Neural cell (in vitro differentiated cells): ENCODE data around the gene MAST4. TPM values are rescaled to one million over a fixed set of nuclear protein-coding genes. Genes with fewer than 3 reads are reported as not detected.

Experiments
- H2AFZ ChIP-seq: fragments of 200-600, 300-800 bp; sonication (generic), shearing (Covaris generic); 2 replicates; pipeline ENCODE4 v1.6.0; 2014; ENCODE audit warnings: low read depth, mild to moderate bottlenecking, antibody characterized with exemption, low read length, moderate library complexity
- H3F3A ChIP-seq: fragments of 200-600 bp; shearing (Covaris generic); 2 replicates; pipeline ENCODE4 v1.6.1; 2016; ENCODE audit warnings: mild to moderate bottlenecking, moderate library complexity, mixed read lengths, antibody characterized with exemption, low read length; ENCODE audit not compliant: insufficient read depth, poor library complexity, severe bottlenecking
- H3K27ac ChIP-seq: fragments of 200-600, 300-800 bp; sonication (generic), shearing (Covaris generic); 2 replicates; pipeline ENCODE4 v1.5.1; 2014; ENCODE audit warnings: mild to moderate bottlenecking, low read length, moderate library complexity
- H3K27me3 ChIP-seq: fragments of 300-800, 200-600 bp; sonication (generic), shearing (Covaris generic); 2 replicates; pipeline ENCODE4 v1.6.0; 2014; ENCODE audit warnings: mild to moderate bottlenecking, low read depth, low read length, moderate library complexity; ENCODE audit not compliant: insufficient read depth
- H3K36me3 ChIP-seq: fragments of 300-800, 200-600 bp; sonication (generic), shearing (Covaris generic); 2 replicates; pipeline ENCODE4 v1.5.1; 2014; ENCODE audit warnings: mild to moderate bottlenecking, antibody characterized with exemption, low read length, moderate library complexity; ENCODE audit not compliant: insufficient read depth
- H3K4me2 ChIP-seq: fragments of 300-800, 200-600 bp; sonication (generic), shearing (Covaris generic); 2 replicates; pipeline ENCODE4 v1.6.0; 2014; ENCODE audit warnings: mild to moderate bottlenecking, low read length
- H3K4me3 ChIP-seq: fragments of 300-800, 200-600 bp; sonication (generic), shearing (Covaris generic); 2 replicates; pipeline ENCODE4 v1.5.1; 2014; ENCODE audit warnings: mild to moderate bottlenecking, low read length, moderate library complexity
- H3K79me2 ChIP-seq: fragments of 200-600 bp; shearing (Covaris generic); replicated peaks from 2 replicates; pipeline ENCODE4 v1.6.0; 2014; ENCODE audit warnings: mild to moderate bottlenecking, low read length, moderate library complexity; ENCODE audit not compliant: insufficient read depth
- H3K9ac ChIP-seq: fragments of 300-800, 200-600 bp; sonication (generic), shearing (Covaris generic); 2 replicates; pipeline ENCODE4 v1.6.1; 2016; ENCODE audit warnings: mild to moderate bottlenecking, low read length, mixed read lengths
- H3K9me2 ChIP-seq: fragments of 200-600 bp; shearing (Covaris generic); 2 replicates; pipeline ENCODE4 v1.6.1; 2016; ENCODE audit warnings: mild to moderate bottlenecking, low read length, mixed read lengths; ENCODE audit not compliant: insufficient read depth
- H3K9me3 ChIP-seq: fragments of 200-600, 300-800 bp; sonication (generic), shearing (Covaris generic); 2 replicates; pipeline ENCODE4 v1.6.1; 2016; ENCODE audit warnings: mild to moderate bottlenecking, mixed run types, low read length, moderate library complexity, mixed read lengths
- H4K20me1 ChIP-seq: fragments of 200-600 bp; shearing (Covaris generic); 2 replicates; pipeline ENCODE4 v1.6.1; 2016; ENCODE audit warnings: mild to moderate bottlenecking, mixed run types; ENCODE audit not compliant: insufficient read depth
- CTCF ChIP-seq: fragments of 450-650 bp; IDR thresholded peaks from 2 replicates; pipeline ENCODE4 v1.5.1; 2014; ENCODE audit warnings: antibody characterized with exemption, mild to moderate bottlenecking, moderate library complexity; ENCODE audit not compliant: poor library complexity, severe bottlenecking
- EP300 ChIP-seq: fragments of 450-650 bp; conservative IDR thresholded peaks from 2 replicates; pipeline ENCODE4 v1.6.1; 2014; ENCODE audit warnings: antibody characterized with exemption, mild to moderate bottlenecking, moderate library complexity; ENCODE audit not compliant: poor library complexity, severe bottlenecking
- EZH2 ChIP-seq: fragments of 200-600, 300-800 bp; shearing (Covaris generic), sonication (generic); IDR thresholded peaks from 2 replicates; pipeline ENCODE4 v1.6.1; 2014; ENCODE audit warnings: antibody characterized with exemption, low read length, borderline replicate concordance, mild to moderate bottlenecking; ENCODE audit not compliant: insufficient read depth, poor library complexity, severe bottlenecking
- MXI1 ChIP-seq: fragments of 450-650 bp; conservative IDR thresholded peaks from 2 replicates; pipeline ENCODE4 v1.6.1; 2014; ENCODE audit warnings: antibody characterized with exemption, mild to moderate bottlenecking; ENCODE audit not compliant: poor library complexity, severe bottlenecking
- POLR2AphosphoS5 ChIP-seq: IDR thresholded peaks from 2 replicates; pipeline ENCODE4 v1.6.1; 2012
- RAD21 ChIP-seq: fragments of 450-650 bp; conservative IDR thresholded peaks from 2 replicates; pipeline ENCODE4 v1.6.1; 2014; ENCODE audit warnings: antibody characterized with exemption, mild to moderate bottlenecking, moderate library complexity
- REST ChIP-seq: IDR thresholded peaks from 2 replicates; pipeline ENCODE4 v1.6.1; 2012; ENCODE audit warnings: borderline replicate concordance
- SMC3 ChIP-seq: fragments of 450-650 bp; conservative IDR thresholded peaks from 2 replicates; pipeline ENCODE4 v1.6.1; 2014; ENCODE audit warnings: antibody characterized with exemption, mild to moderate bottlenecking, moderate library complexity; ENCODE audit not compliant: poor library complexity
- TAF1 ChIP-seq: IDR thresholded peaks from 2 replicates; pipeline ENCODE4 v1.6.1; 2012; ENCODE audit warnings: low read depth
- polyA plus RNA-seq: library from polyadenylated mRNA; depleted of rRNA; stranded (reverse); fragments of >200 nt; gene quantifications from 2 replicates; pipeline ENCODE4 v1.2.3, GENCODE V29; 2014

MAST4 gene
- polyA plus RNA-seq, 1 donor from 2014 or later: 2.3 TPM

- TF ChIP-seq CTCF: no peak
- no peak for TF ChIP-seq SMC3
- no peak for TF ChIP-seq POLR2AphosphoS5
- TF ChIP-seq EP300: no peak
- TF ChIP-seq RAD21: no peak
- TF ChIP-seq REST: no peak
- no peak for TF ChIP-seq EZH2
- no peak for TF ChIP-seq TAF1
- no peak for TF ChIP-seq MXI1
- Histone ChIP-seq H3K36me3 (no peaks in the 10 kb centered on the region), H3K79me2 (no peaks in the 10 kb centered on the region), H2AFZ (no peak overlapping the region), H3K4me3 (no peak overlapping the region), H3K4me2 (no peak overlapping the region), H3K9ac (no peak overlapping the region), H3K9me3 (no peaks in the 10 kb centered on the region), H3F3A (no peaks in the 10 kb centered on the region), H3K27ac (no peak overlapping the region), H4K20me1 (no peaks in the 10 kb centered on the region), H3K27me3 (no peaks in the 10 kb centered on the region), H3K9me2 (no peaks in the 10 kb centered on the region)
These were observed 108.7 kb downstream of the MAST4 start for GRCh38 chr5:66704790-66705425.

GRCh38 chr5:66708368-66708767 lies 112.2 kb downstream of the MAST4 start:
- Histone ChIP-seq H3K4me3 (no peak overlapping the region), H3K9me2 (no peaks in the 10 kb centered on the region), H2AFZ (no peak overlapping the region), H3K9ac (no peak overlapping the region), H3K4me2 (no peak overlapping the region), H3K9me3 (no peaks in the 10 kb centered on the region), H3K27me3 (no peaks in the 10 kb centered on the region), H4K20me1 (no peaks in the 10 kb centered on the region), H3F3A (no peaks in the 10 kb centered on the region), H3K36me3 (no peaks in the 10 kb centered on the region), H3K27ac (no peak overlapping the region), H3K79me2 (no peaks in the 10 kb centered on the region)
- TF ChIP-seq EZH2: no peak
- no peak for TF ChIP-seq REST
- no peak for TF ChIP-seq RAD21
- no peak for TF ChIP-seq MXI1
- TF ChIP-seq TAF1: no peak
- no peak for TF ChIP-seq EP300
- no peak for TF ChIP-seq SMC3
- no peak for TF ChIP-seq POLR2AphosphoS5
- TF ChIP-seq CTCF: no peak
